PC-3 (cell line): Measurements from ENCODE around the gene LRP1B. TPM values are rescaled to one million over a fixed set of nuclear protein-coding genes. Genes with fewer than 3 reads are reported as not detected.

Experiments
- ATAC-seq: fragments of 200-7000 bp; cut with Tn5 transposase; 2 replicates; pipeline ENCODE4 v1.9.1; 2020; ENCODE audit warnings: mild to moderate bottlenecking, moderate library complexity
- BruUV-seq: library from RNA; stranded (reverse); fragments of 400-500 nt; replicated peaks from 2 replicates; lab custom pipeline; 2021; lab: Mats Ljungman, UMichigan
- CTCF ChIA-PET: fragments of 300-600 bp; sonication (Branson Sonifier 250); formaldehyde crosslinking; loops from one replicate; lab custom pipeline; 2022; ENCODE audit warnings: antibody characterized with exemption; lab: Charles Lee
- POLR2A ChIA-PET: fragments of 300-600 bp; sonication (Branson Sonifier 250); formaldehyde crosslinking; loops from one replicate; lab custom pipeline; 2022; ENCODE audit warnings: antibody characterized with exemption; ENCODE audit not compliant: unreplicated experiment; lab: Charles Lee
- DNase-seq: peaks from one replicate; pipeline ENCODE4 v3.0.0-alpha.2; 2015
- H2AFZ ChIP-seq: fragments of 300-600 bp; sonication (generic); 2 replicates; pipeline ENCODE4 v1.6.0; 2016; ENCODE audit warnings: antibody characterized with exemption, low read length
- H3F3A ChIP-seq: fragments of 300-600 bp; sonication (generic); one replicate; pipeline ENCODE4 v1.6.0; 2017; ENCODE audit warnings: antibody characterized with exemption, low read length, control low read depth, mild to moderate bottlenecking; ENCODE audit not compliant: unreplicated experiment
- H3K27ac ChIP-seq: fragments of 300-600 bp; sonication (generic); 2 replicates; pipeline ENCODE4 v1.5.1; 2016; ENCODE audit warnings: mild to moderate bottlenecking, low read length
- H3K27me3 ChIP-seq: fragments of 300-600 bp; sonication (generic); 2 replicates; pipeline ENCODE4 v1.6.1; 2016; ENCODE audit warnings: low read length, mixed read lengths
- H3K36me3 ChIP-seq: fragments of 300-600 bp; sonication (generic); 2 replicates; pipeline ENCODE4 v1.6.1; 2016; ENCODE audit warnings: low read depth, mixed run types, low read length, mixed read lengths
- H3K4me1 ChIP-seq: fragments of 300-600 bp; sonication (generic); 2 replicates; pipeline ENCODE4 v1.5.1; 2016; ENCODE audit warnings: low read length; ENCODE audit not compliant: insufficient read depth
- H3K4me2 ChIP-seq: fragments of 300-600 bp; sonication (generic); 2 replicates; pipeline ENCODE4 v1.6.0; 2016; ENCODE audit warnings: low read length
- H3K4me3 ChIP-seq: fragments of 300-600 bp; sonication (generic); 2 replicates; pipeline ENCODE4 v1.5.1; 2016; ENCODE audit warnings: mild to moderate bottlenecking, low read length, mixed read lengths
- H3K79me2 ChIP-seq: fragments of 300-600 bp; sonication (generic); 2 replicates; pipeline ENCODE4 v1.6.1; 2017; ENCODE audit warnings: low read length, mixed read lengths
- H3K9ac ChIP-seq: fragments of 300-600 bp; sonication (generic); 2 replicates; pipeline ENCODE4 v1.6.0; 2016; ENCODE audit warnings: mild to moderate bottlenecking, low read length
- H3K9me2 ChIP-seq: fragments of 300-600 bp; sonication (generic); replicated peaks from 2 replicates; pipeline ENCODE4 v1.6.1; 2016; ENCODE audit warnings: mixed run types, low read length, mixed read lengths
- H3K9me3 ChIP-seq: fragments of 300-600 bp; sonication (generic); 2 replicates; pipeline ENCODE4 v1.6.1; 2016; ENCODE audit warnings: low read length, mixed read lengths
- H4K20me1 ChIP-seq: fragments of 300-600 bp; sonication (generic); 2 replicates; pipeline ENCODE4 v1.6.1; 2016; ENCODE audit warnings: low read length, mixed read lengths
- CTCF ChIP-seq: fragments of 300-600 bp; sonication (generic); conservative IDR thresholded peaks from 2 replicates; pipeline ENCODE4 v1.5.1; 2017; ENCODE audit warnings: antibody characterized with exemption, low read depth, mild to moderate bottlenecking, low read length
- EZH2 ChIP-seq: fragments of 300-600 bp; sonication (generic); IDR thresholded peaks from one replicate; pipeline ENCODE4 v1.6.1; 2017; ENCODE audit warnings: antibody characterized with exemption, mild to moderate bottlenecking, low read length; ENCODE audit not compliant: unreplicated experiment
- EZH2phosphoT487 ChIP-seq: fragments of 300-600 bp; sonication (generic); IDR thresholded peaks from 2 replicates; pipeline ENCODE4 v1.6.1; 2018; ENCODE audit warnings: mild to moderate bottlenecking, antibody characterized with exemption, low read length, borderline replicate concordance
- intact Hi-C: fragments of 100-400 bp; cut with micrococcal nuclease; formaldehyde crosslinking; loops from 2 replicates; pipeline ENCODE4 v1.9.0; 2023
- total RNA-seq: library from RNA; depleted of rRNA; stranded (reverse); fragments of >200 nt; gene quantifications from 2 replicates; pipeline ENCODE4 v1.2.3, GENCODE V29; 2014

The LRP1B gene
- total RNA-seq, 1 experiment from 2014 or later = 0.04 TPM

DNA sequence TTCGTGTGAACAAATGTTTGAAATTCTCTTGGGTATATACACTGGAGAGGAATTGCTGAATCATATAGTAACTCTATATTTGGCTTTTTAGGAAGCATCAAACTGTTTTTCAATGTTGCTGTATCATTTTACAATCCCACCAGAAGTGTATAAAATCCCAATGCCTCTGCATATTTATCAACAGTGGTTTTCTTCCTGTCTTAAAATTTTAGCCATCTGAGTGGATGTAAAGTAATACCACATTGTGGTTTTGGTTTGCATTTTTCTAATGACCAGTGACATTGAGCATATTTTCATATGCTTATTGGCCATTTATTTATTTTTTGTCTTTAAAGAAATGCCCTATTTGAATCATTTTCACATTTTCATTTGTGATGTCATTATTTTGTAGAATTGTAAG lies 22.8 kb upstream of the LRP1B start:
- no peak overlapping the region for H3K9ac ChIP-seq
- no peak overlapping the region for H3K4me3 ChIP-seq
- H3K36me3 ChIP-seq = no peaks in the 10 kb centered on the region
- H3K27ac ChIP-seq = no peak overlapping the region
- no peaks in the 10 kb centered on the region for H4K20me1 ChIP-seq
- no peaks in the 10 kb centered on the region for H3K9me3 ChIP-seq
- no peak overlapping the region for H2AFZ ChIP-seq
- no peaks in the 10 kb centered on the region for H3K9me2 ChIP-seq
- ChIA-PET CTCF (no interaction called here), POLR2A (no interaction called here)
- no peaks in the 10 kb centered on the region for H3K4me1 ChIP-seq
- DNase-seq (no peak), ATAC-seq (no peak)
- intact Hi-C loops = no loop called here
- no peak overlapping the region for H3K4me2 ChIP-seq
- BruUV-seq = no TSS peak
- H3K79me2 ChIP-seq = no peaks in the 10 kb centered on the region
- no peak for TF ChIP-seq EZH2
- no peak for TF ChIP-seq CTCF
- no peak for TF ChIP-seq EZH2phosphoT487
- no peaks in the 10 kb centered on the region for H3F3A ChIP-seq
- no peaks in the 10 kb centered on the region for H3K27me3 ChIP-seq

GRCh38 chr2:142150453-142150852 lies 19.6 kb upstream of the LRP1B start:
- Histone ChIP-seq H3K4me1 (no peaks in the 10 kb centered on the region), H2AFZ (no peak overlapping the region), H3K4me2 (no peak overlapping the region), H3K79me2 (no peaks in the 10 kb centered on the region), H3K36me3 (no peaks in the 10 kb centered on the region), H3K9me2 (no peaks in the 10 kb centered on the region), H3K4me3 (no peak overlapping the region), H3K27ac (no peak overlapping the region), H3K9ac (no peak overlapping the region), H3K9me3 (no peaks in the 10 kb centered on the region), H4K20me1 (no peaks in the 10 kb centered on the region), H3K27me3 (no peaks in the 10 kb centered on the region), H3F3A (no peaks in the 10 kb centered on the region)
- TF ChIP-seq CTCF = no peak
- no peak for TF ChIP-seq EZH2phosphoT487
- TF ChIP-seq EZH2 = no peak
- BruUV-seq = no TSS peak
- ChIA-PET POLR2A (no interaction called here), CTCF (no interaction called here)
- DNase-seq (no peak), ATAC-seq (no peak)
- intact Hi-C loops = no loop called here

GRCh38 chr2:142144547-142144946 lies 13.7 kb upstream of the LRP1B start:
- Histone ChIP-seq H3K9me2 (no peaks in the 10 kb centered on the region), H3K79me2 (no peaks in the 10 kb centered on the region), H3K27me3 (no peaks in the 10 kb centered on the region), H2AFZ (no peak overlapping the region), H3K9me3 (no peaks in the 10 kb centered on the region), H3K36me3 (no peaks in the 10 kb centered on the region), H3F3A (no peaks in the 10 kb centered on the region), H3K9ac (no peak overlapping the region), H3K4me3 (no peak overlapping the region), H3K4me2 (no peak overlapping the region), H3K27ac (no peak overlapping the region), H4K20me1 (no peaks in the 10 kb centered on the region), H3K4me1 (no peaks in the 10 kb centered on the region)
- no TSS peak for BruUV-seq
- TF ChIP-seq CTCF (no peak), EZH2 (no peak), EZH2phosphoT487 (no peak)
- DNase-seq (no peak), ATAC-seq (no peak)
- ChIA-PET CTCF (no interaction called here), POLR2A (no interaction called here)
- intact Hi-C loops = no loop called here
